ENCODE data around the gene SBF2.

The SBF2 gene

GRCh38 chr11:9876331-9876730 lies 417.7 kb downstream of the SBF2 start:
- DNase-seq: no peak

GRCh38 chr11:9875862-9876261 lies 418.2 kb downstream of the SBF2 start:
- no peak for DNase-seq

GRCh38 chr11:9875399-9875798 lies 418.6 kb downstream of the SBF2 start:
- no peak for DNase-seq

GRCh38 chr11:9874466-9874865 lies 419.6 kb downstream of the SBF2 start:
- DNase-seq: no peak

GRCh38 chr11:9868641-9869040 lies 425.4 kb downstream of the SBF2 start:
- DNase-seq: no peak

GRCh38 chr11:9862981-9863380 lies 431.0 kb downstream of the SBF2 start:
- no peak for DNase-seq

GRCh38 chr11:9861860-9862725 lies 431.9 kb downstream of the SBF2 start:
- DNase-seq: peak; percentile 73

- DNase-seq: peak; percentile 36
Measured at GRCh38 chr11:9859554-9860305, 434.3 kb downstream of the SBF2 start.

GRCh38 chr11:9858822-9859221 lies 435.2 kb downstream of the SBF2 start:
- DNase-seq: peak; percentile 30

GRCh38 chr11:9858218-9858617 lies 435.8 kb downstream of the SBF2 start:
- DNase-seq: no peak

GRCh38 chr11:9855579-9856287 lies 438.3 kb downstream of the SBF2 start:
- no peak for DNase-seq

- no peak for DNase-seq
Measured at GRCh38 chr11:9853929-9854552, 440.0 kb downstream of the SBF2 start.

- no peak for DNase-seq
Measured at GRCh38 chr11:9852465-9852864, 441.6 kb downstream of the SBF2 start.

- no peak for DNase-seq
Measured at GRCh38 chr11:9851366-9851765, 442.7 kb downstream of the SBF2 start.

- DNase-seq: no peak
Measured at GRCh38 chr11:9850224-9850895, 443.7 kb downstream of the SBF2 start.

GRCh38 chr11:9849389-9849788 lies 444.6 kb downstream of the SBF2 start:
- DNase-seq: no peak

- DNase-seq: no peak
Measured at GRCh38 chr11:9847636-9848035, 446.4 kb downstream of the SBF2 start.

GRCh38 chr11:9842923-9843322 lies 451.1 kb downstream of the SBF2 start:
- DNase-seq: no peak

GRCh38 chr11:9840460-9841004 lies 453.5 kb downstream of the SBF2 start:
- peak; percentile 45 for DNase-seq

GRCh38 chr11:9839550-9839949 lies 454.5 kb downstream of the SBF2 start:
- DNase-seq: no peak

- DNase-seq: no peak
Measured at GRCh38 chr11:9838961-9839360, 455.1 kb downstream of the SBF2 start.

- no peak for DNase-seq
Measured at GRCh38 chr11:9838229-9838628, 455.8 kb downstream of the SBF2 start.
